ENCODE data around the gene IGSF23.

DNA sequence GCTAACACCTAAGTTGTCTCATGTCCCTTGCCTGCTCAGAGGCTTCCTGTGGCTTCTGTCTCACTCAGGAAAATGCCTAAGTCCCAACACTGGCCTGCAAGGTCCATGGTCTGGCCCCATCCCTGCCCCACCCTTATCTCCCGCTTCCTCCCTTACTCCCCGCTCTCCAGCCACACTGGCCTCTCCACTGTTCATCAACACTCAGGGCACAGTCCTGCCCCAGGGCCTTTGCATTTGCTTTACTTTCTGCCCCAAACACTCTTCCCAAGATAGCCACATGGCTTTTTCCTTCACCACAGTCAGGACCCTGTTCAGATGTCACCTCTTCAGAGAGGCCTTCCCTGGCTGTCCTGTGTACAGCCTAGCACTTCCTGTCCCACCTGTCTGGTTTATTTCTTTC lies 32.1 kb upstream of the IGSF23 start:
- TF ChIP-seq, protein P1, sequence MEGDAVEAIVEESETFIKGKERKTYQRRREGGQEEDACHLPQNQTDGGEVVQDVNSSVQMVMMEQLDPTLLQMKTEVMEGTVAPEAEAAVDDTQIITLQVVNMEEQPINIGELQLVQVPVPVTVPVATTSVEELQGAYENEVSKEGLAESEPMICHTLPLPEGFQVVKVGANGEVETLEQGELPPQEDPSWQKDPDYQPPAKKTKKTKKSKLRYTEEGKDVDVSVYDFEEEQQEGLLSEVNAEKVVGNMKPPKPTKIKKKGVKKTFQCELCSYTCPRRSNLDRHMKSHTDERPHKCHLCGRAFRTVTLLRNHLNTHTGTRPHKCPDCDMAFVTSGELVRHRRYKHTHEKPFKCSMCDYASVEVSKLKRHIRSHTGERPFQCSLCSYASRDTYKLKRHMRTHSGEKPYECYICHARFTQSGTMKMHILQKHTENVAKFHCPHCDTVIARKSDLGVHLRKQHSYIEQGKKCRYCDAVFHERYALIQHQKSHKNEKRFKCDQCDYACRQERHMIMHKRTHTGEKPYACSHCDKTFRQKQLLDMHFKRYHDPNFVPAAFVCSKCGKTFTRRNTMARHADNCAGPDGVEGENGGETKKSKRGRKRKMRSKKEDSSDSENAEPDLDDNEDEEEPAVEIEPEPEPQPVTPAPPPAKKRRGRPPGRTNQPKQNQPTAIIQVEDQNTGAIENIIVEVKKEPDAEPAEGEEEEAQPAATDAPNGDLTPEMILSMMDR (IDR thresholded peaks at IDR 0.05): no peak
- no peak for TF ChIP-seq POLR2A (IDR thresholded peaks at IDR 0.05)
